GM23248 (cell line): Measurements from ENCODE around the gene KCNS1.

Source experiments
- EZH2 ChIP-seq: fragments of 200-600 bp; sonication (generic); IDR thresholded peaks from 2 replicates; pipeline ENCODE4 v1.6.1; 2018; ENCODE audit warnings: antibody characterized with exemption, mild to moderate bottlenecking; ENCODE audit not compliant: insufficient read depth, poor library complexity, severe bottlenecking
- EZH2phosphoT487 ChIP-seq: fragments of 200-600 bp; sonication (generic); IDR thresholded peaks from 2 replicates; pipeline ENCODE4 v1.6.1; 2018; ENCODE audit warnings: antibody characterized with exemption, moderate library complexity, mild to moderate bottlenecking, low read depth; ENCODE audit not compliant: insufficient read depth

GRCh38 chr20:45095805-45096238 lies 5.1 kb downstream of the KCNS1 start:
- no peak for TF ChIP-seq EZH2
- no peak for TF ChIP-seq EZH2phosphoT487
